Spleen (tissue), 7 donors: ENCODE results near the gene HMG20B.

Experiments
- CTCF ChIP-seq, 11 experiments: fragments of 200-600 bp in 7 of 11; fragments of 450-650 bp in 4 of 11; sonication (generic) in 4 of 11; IDR thresholded peaks in 8 of 11; conservative IDR thresholded peaks in 3 of 11; 1 replicate in 7 of 11; 2 replicates in 4 of 11; pipeline versions ENCODE4 v1.4.0 to v1.8.0; 2016 to 2021; ENCODE audit warnings: antibody characterized with exemption in 11 of 11, inconsistent platforms in 4 of 11, mild to moderate bottlenecking in 1 of 11
- POLR2A ChIP-seq, 3 donors: fragments of 450-650 bp; IDR thresholded peaks; one replicate each; pipeline ENCODE4 v1.5.1; 2017; ENCODE audit warnings: antibody characterized with exemption in 3 of 3, mild to moderate bottlenecking in 1 of 3
- POLR2AphosphoS5 ChIP-seq, 3 donors: sonication (generic); formaldehyde crosslinking; IDR thresholded peaks; one replicate each; pipeline ENCODE4 v1.5.1; 2017; ENCODE audit warnings: antibody characterized with exemption in 3 of 3
- donor health status: DM: no; HTN: no; CAD: no; lungs with moderate emphysema.
- donor health status: DM: no; HTN: no; CAD: no.
- donor health status: DM: no; HTN: no; CAD: no.

- no peak for TF ChIP-seq CTCF (IDR thresholded peaks at IDR 0.05 in 8 of 11, conservative IDR thresholded peaks at IDR 0.05 in 3 of 11)
- no peak for TF ChIP-seq POLR2A (IDR thresholded peaks at IDR 0.05)
- TF ChIP-seq POLR2AphosphoS5 (IDR thresholded peaks at IDR 0.05): peak in 1 of 3 donors; percentile 15
Observed at GRCh38 chr19:3538258-3538929, 34.4 kb upstream of the HMG20B start.
